ENCODE results near the gene CST9. TPM values are rescaled to one million over a fixed set of nuclear protein-coding genes. Genes with fewer than 3 reads are reported as not detected.

Gene CST9
- total and polyA plus RNA-seq, 9 donors, result not detected

GRCh38 chr20:23614163-23614562 is 8.4 kb upstream of the CST9 start:
- no peak overlapping the region for H3K27ac ChIP-seq
- DNase-seq, result no peak
- 79 to 92% (median 88%) methylated on average over 5 of the region's 5 CpGs for WGBS, 3 donors
- intact Hi-C loops (cut with DNase I), result no loop called here
- H3K36me3 ChIP-seq, result no peaks in the 10 kb centered on the region
- peaks cover 5% of the 10 kb centered on the region for H3K4me1 ChIP-seq (ENCODE audit: insufficient read depth)
- no peak overlapping the region for H3K4me3 ChIP-seq
- no peaks in the 10 kb centered on the region for H3K27me3 ChIP-seq
- no peaks in the 10 kb centered on the region for H3K9me3 ChIP-seq
- TF ChIP-seq CTCF (IDR thresholded peaks at IDR 0.05), result no peak
- no peak for TF ChIP-seq POLR2A (IDR thresholded peaks at IDR 0.05)
- no peak for TF ChIP-seq EP300 (IDR thresholded peaks at IDR 0.05)

GRCh38 chr20:23613676-23614075 is 8.0 kb upstream of the CST9 start:
- Histone ChIP-seq H3K27me3 (no peaks in the 10 kb centered on the region), H3K4me3 (no peak overlapping the region), H3K27ac (no peak overlapping the region), H3K36me3 (no peaks in the 10 kb centered on the region), H3K9me3 (no peaks in the 10 kb centered on the region), H3K4me1 (ENCODE audit: insufficient read depth) (peaks cover 5% of the 10 kb centered on the region)
- intact Hi-C loops (cut with DNase I), result no loop called here
- no peak for TF ChIP-seq CTCF (IDR thresholded peaks at IDR 0.05)
- no peak for TF ChIP-seq EP300 (IDR thresholded peaks at IDR 0.05)
- TF ChIP-seq POLR2A (IDR thresholded peaks at IDR 0.05), result no peak
- peak; percentile 45 to 81 (median 57) for DNase-seq

GRCh38 chr20:23612396-23612795 is 6.7 kb upstream of the CST9 start:
- WGBS, 3 donors, result 37 to 62% (median 55%) methylated on average over 2 of the region's 2 CpGs
- H3K36me3 ChIP-seq, result no peaks in the 10 kb centered on the region
- H3K4me3 ChIP-seq, result no peak overlapping the region
- H3K27ac ChIP-seq, result no peak overlapping the region
- intact Hi-C loops (cut with DNase I), result no loop called here
- TF ChIP-seq CTCF (IDR thresholded peaks at IDR 0.05) (no peak), EP300 (IDR thresholded peaks at IDR 0.05) (no peak), POLR2A (IDR thresholded peaks at IDR 0.05) (no peak)
- no peak for DNase-seq
- H3K4me1 ChIP-seq (ENCODE audit: insufficient read depth), result peaks cover 5% of the 10 kb centered on the region
- no peaks in the 10 kb centered on the region for H3K9me3 ChIP-seq
- no peaks in the 10 kb centered on the region for H3K27me3 ChIP-seq

GRCh38 chr20:23609486-23610109 is 3.9 kb upstream of the CST9 start:
- TF ChIP-seq CTCF (IDR thresholded peaks at IDR 0.05) (no peak), EP300 (IDR thresholded peaks at IDR 0.05) (no peak), POLR2A (IDR thresholded peaks at IDR 0.05) (no peak)
- intact Hi-C loops (cut with DNase I), result loop anchor here in 2 of 4 donors (10.0 kb wide), 3 partner anchors 165 to 375 kb away; partner anchors contain the start of gene GGTLC1 (in 1 of the 2)
- Histone ChIP-seq H3K27me3 (no peaks in the 10 kb centered on the region), H3K4me1 (ENCODE audit: insufficient read depth) (peaks cover 5% of the 10 kb centered on the region), H3K9me3 (no peaks in the 10 kb centered on the region), H3K36me3 (no peaks in the 10 kb centered on the region), H3K4me3 (no peak overlapping the region), H3K27ac (no peak overlapping the region)
- no peak for DNase-seq
- WGBS, 3 donors, result 86 to 92% (median 89%) methylated on average over 5 of the region's 5 CpGs

All from ovary (tissue), 9 donors.